HepG2 (cell line): ENCODE measurements around the gene TRPT1. TPM values are rescaled to one million over a fixed set of nuclear protein-coding genes. Genes with fewer than 3 reads are reported as not detected.

ENCODE experiments used
- CBFB ChIP-seq: sonication (generic); formaldehyde crosslinking; IDR thresholded peaks from 2 replicates; pipeline ENCODE4 v1.4.0; 2020; ENCODE audit warnings: missing genetic modification reagents
- CC2D1A ChIP-seq: sonication (generic); formaldehyde crosslinking; IDR thresholded peaks from 2 replicates; pipeline ENCODE4 v1.8.1; 2023; ENCODE audit warnings: mild to moderate bottlenecking, missing genetic modification reagents
- CEBPZ ChIP-seq: IDR thresholded peaks from 2 replicates; pipeline ENCODE4 v1.6.1; 2012; ENCODE audit warnings: low read length, improper control_type of control experiment
- FOXO1 ChIP-seq: sonication (generic); formaldehyde crosslinking; IDR thresholded peaks from 2 replicates; pipeline ENCODE4 v1.4.0; 2020; ENCODE audit warnings: missing genetic modification reagents
- FUBP1 ChIP-seq: sonication (generic); formaldehyde crosslinking; IDR thresholded peaks from 2 replicates; pipeline ENCODE4 v1.5.1; 2020; ENCODE audit warnings: missing genetic modification reagents, mild to moderate bottlenecking, borderline replicate concordance
- HNF4A ChIP-seq: sonication (generic); formaldehyde crosslinking; IDR thresholded peaks from 2 replicates; pipeline ENCODE4 v1.4.0; 2020; ENCODE audit warnings: missing genetic modification reagents
- IRX3 ChIP-seq: sonication (generic); formaldehyde crosslinking; IDR thresholded peaks from 2 replicates; pipeline ENCODE4 v1.8.1; 2023; ENCODE audit warnings: mild to moderate bottlenecking, low read depth, missing genetic modification reagents, borderline replicate concordance
- MXD4 ChIP-seq: IDR thresholded peaks from 2 replicates; pipeline ENCODE4 v1.6.1; 2016; ENCODE audit warnings: mild to moderate bottlenecking, missing biosample characterization, missing genetic modification reagents
- NAIF1 ChIP-seq: sonication (generic); formaldehyde crosslinking; IDR thresholded peaks from 2 replicates; pipeline ENCODE4 v1.5.0; 2020; ENCODE audit warnings: mild to moderate bottlenecking, missing genetic modification reagents, borderline replicate concordance
- POGK ChIP-seq: sonication (generic); formaldehyde crosslinking; conservative IDR thresholded peaks from 2 replicates; pipeline ENCODE4 v1.8.0; 2022; ENCODE audit warnings: mild to moderate bottlenecking, moderate library complexity, missing genetic modification reagents
- SMYD3 ChIP-seq: sonication (generic); formaldehyde crosslinking; IDR thresholded peaks from 2 replicates; pipeline ENCODE4 v1.8.1; 2023; ENCODE audit warnings: mild to moderate bottlenecking, missing genetic modification reagents
- TBX3 ChIP-seq: fragments of 450-650 bp; IDR thresholded peaks from 2 replicates; pipeline ENCODE4 v1.6.1; 2017; ENCODE audit warnings: antibody characterized with exemption, mild to moderate bottlenecking, inconsistent platforms, borderline replicate concordance
- THAP11 ChIP-seq: IDR thresholded peaks from 2 replicates; pipeline ENCODE4 v1.6.1; 2016; ENCODE audit warnings: missing biosample characterization, missing genetic modification reagents
- ZNF326 ChIP-seq: sonication (generic); formaldehyde crosslinking; IDR thresholded peaks from 2 replicates; pipeline ENCODE4 v1.4.0; 2020; ENCODE audit warnings: missing genetic modification reagents, borderline replicate concordance
- ZNF431 ChIP-seq: sonication (generic); formaldehyde crosslinking; IDR thresholded peaks from 2 replicates; pipeline ENCODE4 v1.9.0; 2022; ENCODE audit warnings: missing genetic modification reagents, low read depth, mild to moderate bottlenecking, borderline replicate concordance
- ZNF530 ChIP-seq: sonication (generic); formaldehyde crosslinking; IDR thresholded peaks from 2 replicates; pipeline ENCODE4 v1.5.0; 2020; ENCODE audit warnings: low read depth, mild to moderate bottlenecking, missing genetic modification reagents
- ZNF572 ChIP-seq: sonication (generic); formaldehyde crosslinking; IDR thresholded peaks from 2 replicates; pipeline ENCODE4 v1.5.1; 2020; ENCODE audit warnings: mild to moderate bottlenecking, missing genetic modification reagents
- ZNF792 ChIP-seq: IDR thresholded peaks from 2 replicates; pipeline ENCODE4 v1.6.1; 2016
- ZNF891 ChIP-seq: sonication (generic); formaldehyde crosslinking; IDR thresholded peaks from 2 replicates; pipeline ENCODE4 v1.5.0; 2020; ENCODE audit warnings: mild to moderate bottlenecking, missing genetic modification reagents
- polyA plus RNA-seq, 8 experiments: library from polyadenylated mRNA; depleted of rRNA in 3 of 8; stranded (reverse) in 7 of 8; unstranded in 1 of 8; fragments of >200 nt; fragmentation: Illumina TruSeq in 4 of 8; extraction: Trizol in 4 of 8; gene quantifications; 2 replicates each; pipeline versions ENCODE4 v1.2.1 to v1.2.3, GENCODE V29; 2011 to 2016; ENCODE audit warnings: low read depth in 4 of 8, missing spikeins in 1 of 8, mixed read lengths in 1 of 8; ENCODE audit not compliant: insufficient read depth in 1 of 8
- total RNA-seq, 5 experiments: library from RNA; depleted of rRNA; stranded (reverse); fragments of >200 nt; fragmentation: Illumina TruSeq; extraction: Trizol; gene quantifications; 2 replicates each; pipeline ENCODE4 v1.2.3, GENCODE V29; 2016; ENCODE audit warnings: low read depth in 1 of 5
- TF ChIP-seq, protein P1 (sequence below): sonication (generic); formaldehyde crosslinking; IDR thresholded peaks from 2 replicates; pipeline ENCODE4 v1.8.0; 2022; ENCODE audit warnings: low read depth, missing genetic modification reagents
- TF ChIP-seq, protein P2 (sequence below): sonication (generic); formaldehyde crosslinking; IDR thresholded peaks from 2 replicates; pipeline ENCODE4 v1.8.1; 2023; ENCODE audit warnings: missing genetic modification reagents, mild to moderate bottlenecking, borderline replicate concordance

The TRPT1 gene
- total and polyA plus RNA-seq, 2 of the 13 experiments (the other 11 are each of a cell fraction or from before 2014, with no cell fraction given) = 24.8 to 40.7 TPM

DNA sequence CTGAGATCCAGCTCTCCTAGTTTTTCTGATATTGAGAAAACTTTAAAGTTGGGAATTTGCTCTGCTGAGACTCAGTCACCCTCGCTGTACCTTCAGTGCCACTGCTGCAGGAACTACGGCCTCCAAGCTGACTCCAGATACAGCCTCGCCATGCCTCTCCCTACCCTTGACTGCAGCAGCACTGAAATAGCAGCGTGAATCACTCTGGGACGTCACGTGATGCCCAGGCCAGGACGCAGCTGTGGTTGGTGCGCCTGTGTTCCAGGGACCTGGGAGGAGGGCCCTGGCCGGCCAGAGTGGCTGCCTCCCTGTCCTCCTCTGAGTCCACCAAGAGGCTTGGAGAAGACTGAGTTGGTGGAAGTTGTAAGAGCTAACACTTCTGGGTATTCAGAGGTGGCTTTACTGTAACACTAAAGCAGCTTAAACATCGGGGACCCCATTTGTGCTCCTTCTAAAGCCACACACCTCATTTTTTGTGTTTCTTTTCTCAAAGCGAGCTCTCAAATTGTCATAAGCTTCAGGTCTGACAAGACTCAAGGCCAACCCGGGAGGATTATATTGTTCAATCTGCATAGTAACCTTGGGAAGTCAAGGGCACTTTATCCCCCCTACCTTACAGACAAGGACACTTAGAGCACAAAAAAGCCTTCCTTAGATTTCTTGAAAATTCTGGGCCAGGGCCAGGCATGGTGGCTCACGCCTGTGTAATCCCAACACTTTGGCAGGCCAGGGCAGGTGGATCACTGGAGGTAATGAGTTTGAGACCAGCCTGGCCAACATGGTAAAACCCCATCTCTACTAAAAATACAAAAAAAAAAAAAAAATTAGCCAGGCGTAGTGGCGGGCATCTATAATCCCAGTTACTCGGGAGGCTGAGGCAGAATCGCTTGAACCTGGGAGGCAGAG lies 44.2 kb downstream of the TRPT1 start (continued):
- no peak for TF ChIP-seq CEBPZ
- TF ChIP-seq ZNF891 (CRISPR knock-in tag) = no peak
- TF ChIP-seq POGK (CRISPR knock-in tag) = 0 out of 2 replicates have a peak, but pooled peaks have one; percentile 53
- no peak for TF ChIP-seq MXD4 (CRISPR knock-in tag)
- no peak for TF ChIP-seq FOXO1 (CRISPR knock-in tag)
- TF ChIP-seq SMYD3 (CRISPR knock-in tag) = no peak
- TF ChIP-seq IRX3 (CRISPR knock-in tag) = no peak
- TF ChIP-seq TBX3 = no peak
- TF ChIP-seq, protein P1, sequence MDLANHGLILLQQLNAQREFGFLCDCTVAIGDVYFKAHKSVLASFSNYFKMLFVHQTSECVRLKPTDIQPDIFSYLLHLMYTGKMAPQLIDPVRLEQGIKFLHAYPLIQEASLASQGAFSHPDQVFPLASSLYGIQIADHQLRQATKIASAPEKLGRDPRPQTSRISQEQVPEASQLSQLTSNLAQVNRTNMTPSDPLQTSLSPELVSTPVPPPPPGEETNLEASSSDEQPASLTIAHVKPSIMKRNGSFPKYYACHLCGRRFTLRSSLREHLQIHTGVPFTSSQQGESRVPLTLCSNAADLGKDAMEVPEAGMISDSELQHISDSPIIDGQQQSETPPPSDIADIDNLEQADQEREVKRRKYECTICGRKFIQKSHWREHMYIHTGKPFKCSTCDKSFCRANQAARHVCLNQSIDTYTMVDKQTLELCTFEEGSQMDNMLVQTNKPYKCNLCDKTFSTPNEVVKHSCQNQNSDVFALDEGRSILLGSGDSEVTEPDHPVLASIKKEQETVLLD (CRISPR knock-in tag) = no peak
- no peak for TF ChIP-seq ZNF431 (CRISPR knock-in tag)
- no peak for TF ChIP-seq FUBP1
- 0 out of 2 replicates have a peak, but pooled peaks have one; percentile 32 for TF ChIP-seq ZNF792 (CRISPR knock-in tag)
- no peak for TF ChIP-seq ZNF572
- TF ChIP-seq ZNF530 (CRISPR knock-in tag) = no peak
- TF ChIP-seq CC2D1A (CRISPR knock-in tag) = no peak
- TF ChIP-seq HNF4A (CRISPR knock-in tag) = no peak
- no peak for TF ChIP-seq CBFB (CRISPR knock-in tag)
- TF ChIP-seq THAP11 = peak; percentile 31; the same call in 1 of the 2 replicates
- no peak for TF ChIP-seq ZNF326 (CRISPR knock-in tag)
- TF ChIP-seq NAIF1 (CRISPR knock-in tag) = no peak
- TF ChIP-seq, protein P2, sequence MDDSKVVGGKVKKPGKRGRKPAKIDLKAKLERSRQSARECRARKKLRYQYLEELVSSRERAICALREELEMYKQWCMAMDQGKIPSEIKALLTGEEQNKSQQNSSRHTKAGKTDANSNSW = no peak
